Upper lobe of left lung (tissue), 4 donors: ENCODE measurements around the gene STIM1.

Experiments used
- POLR2A ChIP-seq, 4 donors: fragments of 450-650 bp; IDR thresholded peaks; one replicate each; pipeline ENCODE4 v1.5.1; 2016 to 2017; ENCODE audit warnings: antibody characterized with exemption in 4 of 4, mild to moderate bottlenecking in 2 of 4
- POLR2AphosphoS5 ChIP-seq, 2 donors: sonication (generic); formaldehyde crosslinking; IDR thresholded peaks; one replicate each; pipeline ENCODE4 v1.5.1; 2017; ENCODE audit warnings: antibody characterized with exemption in 2 of 2
- TF ChIP-seq, protein P1 (sequence below), 6 experiments: fragments of 450-650 bp in 4 of 6; fragments of 200-600 bp in 2 of 6; sonication (generic) in 2 of 6; IDR thresholded peaks; one replicate each; pipeline ENCODE4 v1.5.1; 2016 to 2019; ENCODE audit warnings: antibody characterized with exemption in 6 of 6

DNA sequence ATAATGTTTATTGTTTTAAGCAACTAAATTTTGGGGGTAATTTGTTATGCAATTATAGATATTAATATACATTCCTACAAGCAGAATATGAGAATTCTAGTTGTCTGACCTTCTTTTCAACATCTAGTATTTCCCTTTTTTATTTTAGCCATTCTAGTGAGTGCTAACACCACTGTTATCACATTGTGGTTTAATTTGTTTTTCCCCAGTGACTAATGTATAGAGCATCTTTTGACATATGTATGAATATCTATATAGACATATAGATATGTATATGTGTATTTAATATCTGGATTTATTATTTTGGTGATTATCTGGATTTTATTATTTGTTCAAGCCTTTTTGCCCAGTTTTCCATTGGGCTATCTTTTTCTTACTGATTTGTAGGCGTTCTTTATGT, 66.6 kb downstream of the STIM1 start:
- TF ChIP-seq, protein P1, sequence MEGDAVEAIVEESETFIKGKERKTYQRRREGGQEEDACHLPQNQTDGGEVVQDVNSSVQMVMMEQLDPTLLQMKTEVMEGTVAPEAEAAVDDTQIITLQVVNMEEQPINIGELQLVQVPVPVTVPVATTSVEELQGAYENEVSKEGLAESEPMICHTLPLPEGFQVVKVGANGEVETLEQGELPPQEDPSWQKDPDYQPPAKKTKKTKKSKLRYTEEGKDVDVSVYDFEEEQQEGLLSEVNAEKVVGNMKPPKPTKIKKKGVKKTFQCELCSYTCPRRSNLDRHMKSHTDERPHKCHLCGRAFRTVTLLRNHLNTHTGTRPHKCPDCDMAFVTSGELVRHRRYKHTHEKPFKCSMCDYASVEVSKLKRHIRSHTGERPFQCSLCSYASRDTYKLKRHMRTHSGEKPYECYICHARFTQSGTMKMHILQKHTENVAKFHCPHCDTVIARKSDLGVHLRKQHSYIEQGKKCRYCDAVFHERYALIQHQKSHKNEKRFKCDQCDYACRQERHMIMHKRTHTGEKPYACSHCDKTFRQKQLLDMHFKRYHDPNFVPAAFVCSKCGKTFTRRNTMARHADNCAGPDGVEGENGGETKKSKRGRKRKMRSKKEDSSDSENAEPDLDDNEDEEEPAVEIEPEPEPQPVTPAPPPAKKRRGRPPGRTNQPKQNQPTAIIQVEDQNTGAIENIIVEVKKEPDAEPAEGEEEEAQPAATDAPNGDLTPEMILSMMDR (IDR thresholded peaks at IDR 0.05), result no peak
- TF ChIP-seq POLR2A (IDR thresholded peaks at IDR 0.05) (no peak), POLR2AphosphoS5 (IDR thresholded peaks at IDR 0.05) (no peak)
